K562 (cell line): Measurements from ENCODE around the gene LCE7A. TPM values are rescaled to one million over a fixed set of nuclear protein-coding genes. Genes with fewer than 3 reads are reported as not detected.

Source experiments
- ATAC-seq: fragments of 200-7000 bp; cut with Tn5 transposase; 3 replicates; pipeline ENCODE4 v1.9.1; 2020; ENCODE audit warnings: moderate library complexity
- BruUV-seq: library from RNA; stranded (reverse); fragments of 400-500 nt; replicated peaks from 2 replicates; lab custom pipeline; 2021; lab: Mats Ljungman, UMichigan
- CTCF ChIA-PET: fragments of 300-600 bp; formaldehyde crosslinking; extraction: SDS; loops from one replicate; lab custom pipeline; 2021; ENCODE audit warnings: low intra/inter-chr PET ratio; lab: Yijun Ruan, JAX
- POLR2A ChIA-PET: fragments of 300-600, 350-650 bp; sonication (Branson Sonifier 250); formaldehyde crosslinking; extraction: SDS; loops from one replicate; lab custom pipeline; 2021; ENCODE audit warnings: antibody characterized with exemption, inconsistent platforms; lab: Yijun Ruan, JAX
- DNase-seq, 4 experiments: peaks; one replicate each; pipeline versions ENCODE4 v3.0.0 to v3.0.0-alpha.2; 2011 to 2018; ENCODE audit warnings: low spot score in 3 of 4, mixed read lengths in 3 of 4; ENCODE audit errors: extremely low read depth in 1 of 4
- FAIRE-seq: peaks from 2 replicates; lab custom pipeline; 2011; peaks lifted over from hg19 to GRCh38; lab: Jason Lieb, UNC
- H2AFZ ChIP-seq: 2 replicates; pipeline ENCODE4 v1.6.0; 2011; ENCODE audit warnings: low read depth, low read length, control low read depth, inconsistent platforms
- H3K27ac ChIP-seq: fragments of 200-600 bp; 3 replicates; pipeline ENCODE4 v1.8.0; 2011; ENCODE audit warnings: low read depth, mild to moderate bottlenecking, control low read depth, inconsistent platforms, low read length, moderate library complexity, mixed read lengths; ENCODE audit errors: extremely low read depth
- H3K27me3 ChIP-seq, 2 experiments: fragments of 300-600 bp in 1 of 2; 2 replicates in 1 of 2; 3 replicates in 1 of 2; pipeline versions ENCODE4 v1.6.0 to v1.8.0; 2011; ENCODE audit warnings: inconsistent platforms in 2 of 2, low read length in 2 of 2, mild to moderate bottlenecking in 1 of 2, mixed read lengths in 1 of 2, moderate library complexity in 1 of 2; ENCODE audit not compliant: control insufficient read depth in 2 of 2, insufficient read depth in 2 of 2
- H3K36me3 ChIP-seq: fragments of 300-600 bp; 3 replicates; pipeline ENCODE4 v1.8.0; 2011; ENCODE audit warnings: mild to moderate bottlenecking, low read length, inconsistent platforms; ENCODE audit not compliant: control insufficient read depth, insufficient read depth
- H3K4me1 ChIP-seq, 2 experiments: fragments of 200-600 bp in 1 of 2; replicated peaks in 1 of 2; 2 replicates in 1 of 2; 3 replicates in 1 of 2; pipeline versions ENCODE4 v1.5.1 to v1.8.0; 2011; ENCODE audit warnings: inconsistent platforms in 2 of 2, low read length in 2 of 2, mild to moderate bottlenecking in 1 of 2, mixed read lengths in 1 of 2, moderate library complexity in 1 of 2; ENCODE audit not compliant: control insufficient read depth in 2 of 2, insufficient read depth in 2 of 2
- H3K4me2 ChIP-seq: 2 replicates; pipeline ENCODE4 v1.6.1; 2011; ENCODE audit warnings: low read length, control low read depth, inconsistent platforms, mixed read lengths; ENCODE audit not compliant: insufficient read depth
- H3K4me3 ChIP-seq: fragments of 200-600 bp; sonication (generic), shearing (Covaris generic); 2 replicates; pipeline ENCODE4 v1.5.1; 2016; ENCODE audit warnings: control low read depth, inconsistent platforms
- H3K79me2 ChIP-seq: fragments of 200-600 bp; 3 replicates; pipeline ENCODE4 v1.8.0; 2011; ENCODE audit warnings: low read length, inconsistent platforms; ENCODE audit not compliant: control insufficient read depth, insufficient read depth
- H3K9ac ChIP-seq, 2 experiments: 2 replicates each; pipeline versions ENCODE4 v1.6.0 to v1.6.1; 2011; ENCODE audit warnings: low read depth in 2 of 2, low read length in 2 of 2, control low read depth in 1 of 2, inconsistent platforms in 1 of 2, mild to moderate bottlenecking in 1 of 2, mixed read lengths in 1 of 2; ENCODE audit not compliant: insufficient read depth in 1 of 2
- H3K9me1 ChIP-seq: one replicate; pipeline ENCODE4 v1.6.0; 2011; ENCODE audit warnings: inconsistent platforms, mild to moderate bottlenecking, low read length, moderate library complexity; ENCODE audit not compliant: control insufficient read depth, insufficient read depth
- H3K9me3 ChIP-seq: replicated peaks from 2 replicates; pipeline ENCODE4 v1.5.1; 2011; ENCODE audit warnings: low read depth, low read length, inconsistent platforms; ENCODE audit not compliant: control insufficient read depth, insufficient read depth
- H4K20me1 ChIP-seq: replicated peaks from 2 replicates; pipeline ENCODE4 v1.6.1; 2011; ENCODE audit warnings: low read length, inconsistent platforms, mixed read lengths; ENCODE audit not compliant: control insufficient read depth, insufficient read depth
- FOXP1 ChIP-seq: sonication (generic); formaldehyde crosslinking; IDR thresholded peaks from 2 replicates; pipeline ENCODE4 v1.8.0; 2022; ENCODE audit warnings: mild to moderate bottlenecking, missing genetic modification reagents
- ZBTB7A ChIP-seq: IDR thresholded peaks from 2 replicates; pipeline ENCODE4 v1.6.1; 2011; ENCODE audit warnings: low read depth, mild to moderate bottlenecking, low read length, moderate library complexity, borderline replicate concordance; ENCODE audit not compliant: control insufficient read depth
- ZNF143 ChIP-seq: sonication (generic); formaldehyde crosslinking; IDR thresholded peaks from 2 replicates; pipeline ENCODE4 v1.9.0; 2022; ENCODE audit warnings: mild to moderate bottlenecking, missing genetic modification reagents
- ZNF507 ChIP-seq: conservative IDR thresholded peaks from 2 replicates; pipeline ENCODE4 v1.6.1; 2017; ENCODE audit warnings: missing genetic modification characterization, missing compliant biosample characterization
- ZNF785 ChIP-seq: fragments of 250-450 bp; sonication (Bioruptor Pico); IDR thresholded peaks from 2 replicates; pipeline ENCODE4 v1.4.0; 2020; ENCODE audit warnings: mild to moderate bottlenecking
- in situ Hi-C: fragments of 300-500 bp; cut with MboI; formaldehyde crosslinking; loops from 4 replicates; pipeline ENCODE4 v1.15.0; 2018; ENCODE audit warnings: inconsistent platforms, mixed read lengths
- intact Hi-C: fragments of 100-400 bp; cut with micrococcal nuclease; formaldehyde crosslinking; loops from 2 replicates; pipeline ENCODE4 v1.14.2; 2022
- polyA plus RNA-seq, 8 experiments: library from polyadenylated mRNA; depleted of rRNA in 4 of 8; stranded (reverse) in 5 of 8; unstranded in 3 of 8; fragments of >200 nt; fragmentation: Nextera tagmentation in 2 of 8; fragmentation: Illumina TruSeq in 1 of 8; extraction: Ambion mirVana in 2 of 8; extraction: Trizol in 1 of 8; gene quantifications; 2 replicates each; pipeline versions ENCODE4 v1.2.1 to v1.2.3, GENCODE V29; 2011 to 2014; ENCODE audit warnings: inconsistent platforms in 1 of 8, missing spikeins in 1 of 8
- total RNA-seq, 7 experiments: library from RNA; depleted of rRNA in 6 of 7; stranded (reverse); fragments of >200 nt in 6 of 7; fragmentation: Illumina TruSeq in 2 of 7; extraction: Trizol in 2 of 7; gene quantifications; 2 replicates each; pipeline versions ENCODE4 v1.2.1 to v1.2.3, GENCODE V29; 2011 to 2021; ENCODE audit warnings: low replicate concordance in 1 of 7
- TF ChIP-seq, protein P1 (sequence below): fragments of 450-650 bp; IDR thresholded peaks from 2 replicates; pipeline ENCODE4 v1.6.1; 2016; ENCODE audit warnings: low read depth
- TF ChIP-seq, protein P2 (sequence below): fragments of 250-450 bp; sonication (Bioruptor Pico); IDR thresholded peaks from 2 replicates; pipeline ENCODE4 v1.5.0; 2021; ENCODE audit warnings: mild to moderate bottlenecking, borderline replicate concordance
- TF ChIP-seq, protein P3 (sequence below): fragments of 450-650 bp; IDR thresholded peaks from 2 replicates; pipeline ENCODE4 v1.6.1; 2016
- TF ChIP-seq, protein P4 (sequence below): fragments of 250-450 bp; sonication (Bioruptor Pico); IDR thresholded peaks from 2 replicates; pipeline ENCODE4 v1.9.0; 2021; ENCODE audit warnings: mild to moderate bottlenecking, inconsistent platforms

Gene LCE7A
- total and polyA plus RNA-seq, 9 of the 15 experiments (the other 6 are each of a cell fraction or from before 2014, with no cell fraction given), result not detected

DNA sequence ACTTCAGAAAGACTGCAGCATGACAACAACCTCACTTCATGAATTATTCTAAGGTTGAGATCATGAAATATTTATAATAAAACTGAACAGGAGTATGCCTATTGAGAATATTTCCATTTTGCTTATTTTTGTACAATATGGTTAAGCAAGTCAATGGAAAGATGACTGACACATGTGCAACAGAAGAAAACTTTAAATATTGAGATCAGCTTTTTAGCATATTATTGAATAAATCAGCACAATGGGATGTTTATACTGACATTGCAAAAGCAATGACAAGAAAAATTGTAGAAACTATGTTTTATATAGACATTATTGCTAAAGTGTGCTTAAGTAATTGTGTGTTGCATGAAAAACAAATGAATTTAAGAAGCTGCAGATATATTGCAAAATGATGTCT is 4.6 kb downstream of the LCE7A start:
- no peaks in the 10 kb centered on the region for H3K36me3 ChIP-seq
- in situ Hi-C loops (no loop called here), intact Hi-C loops (no loop called here)
- H2AFZ ChIP-seq, result no peak overlapping the region
- H4K20me1 ChIP-seq, result no peaks in the 10 kb centered on the region
- no peaks in the 10 kb centered on the region for H3K9me1 ChIP-seq
- ATAC-seq, result no peak
- ChIA-PET POLR2A (interaction anchor here (0.9 kb wide), 1 partner anchor 9 kb away, joined by 3 read pairs; no protein-coding TSS in a partner anchor), CTCF (no interaction called here)
- no peaks in the 10 kb centered on the region for H3K79me2 ChIP-seq
- no peaks in the 10 kb centered on the region for H3K27me3 ChIP-seq
- no peak overlapping the region for H3K9ac ChIP-seq
- BruUV-seq, result no TSS peak
- H3K27ac ChIP-seq, result no peak overlapping the region
- FAIRE-seq, result no peak
- no peaks in the 10 kb centered on the region for H3K4me1 ChIP-seq
- H3K4me3 ChIP-seq, result no peak overlapping the region
- no peaks in the 10 kb centered on the region for H3K9me3 ChIP-seq
- no peak overlapping the region for H3K4me2 ChIP-seq
- DNase-seq, result no peak
- TF ChIP-seq, protein P1, sequence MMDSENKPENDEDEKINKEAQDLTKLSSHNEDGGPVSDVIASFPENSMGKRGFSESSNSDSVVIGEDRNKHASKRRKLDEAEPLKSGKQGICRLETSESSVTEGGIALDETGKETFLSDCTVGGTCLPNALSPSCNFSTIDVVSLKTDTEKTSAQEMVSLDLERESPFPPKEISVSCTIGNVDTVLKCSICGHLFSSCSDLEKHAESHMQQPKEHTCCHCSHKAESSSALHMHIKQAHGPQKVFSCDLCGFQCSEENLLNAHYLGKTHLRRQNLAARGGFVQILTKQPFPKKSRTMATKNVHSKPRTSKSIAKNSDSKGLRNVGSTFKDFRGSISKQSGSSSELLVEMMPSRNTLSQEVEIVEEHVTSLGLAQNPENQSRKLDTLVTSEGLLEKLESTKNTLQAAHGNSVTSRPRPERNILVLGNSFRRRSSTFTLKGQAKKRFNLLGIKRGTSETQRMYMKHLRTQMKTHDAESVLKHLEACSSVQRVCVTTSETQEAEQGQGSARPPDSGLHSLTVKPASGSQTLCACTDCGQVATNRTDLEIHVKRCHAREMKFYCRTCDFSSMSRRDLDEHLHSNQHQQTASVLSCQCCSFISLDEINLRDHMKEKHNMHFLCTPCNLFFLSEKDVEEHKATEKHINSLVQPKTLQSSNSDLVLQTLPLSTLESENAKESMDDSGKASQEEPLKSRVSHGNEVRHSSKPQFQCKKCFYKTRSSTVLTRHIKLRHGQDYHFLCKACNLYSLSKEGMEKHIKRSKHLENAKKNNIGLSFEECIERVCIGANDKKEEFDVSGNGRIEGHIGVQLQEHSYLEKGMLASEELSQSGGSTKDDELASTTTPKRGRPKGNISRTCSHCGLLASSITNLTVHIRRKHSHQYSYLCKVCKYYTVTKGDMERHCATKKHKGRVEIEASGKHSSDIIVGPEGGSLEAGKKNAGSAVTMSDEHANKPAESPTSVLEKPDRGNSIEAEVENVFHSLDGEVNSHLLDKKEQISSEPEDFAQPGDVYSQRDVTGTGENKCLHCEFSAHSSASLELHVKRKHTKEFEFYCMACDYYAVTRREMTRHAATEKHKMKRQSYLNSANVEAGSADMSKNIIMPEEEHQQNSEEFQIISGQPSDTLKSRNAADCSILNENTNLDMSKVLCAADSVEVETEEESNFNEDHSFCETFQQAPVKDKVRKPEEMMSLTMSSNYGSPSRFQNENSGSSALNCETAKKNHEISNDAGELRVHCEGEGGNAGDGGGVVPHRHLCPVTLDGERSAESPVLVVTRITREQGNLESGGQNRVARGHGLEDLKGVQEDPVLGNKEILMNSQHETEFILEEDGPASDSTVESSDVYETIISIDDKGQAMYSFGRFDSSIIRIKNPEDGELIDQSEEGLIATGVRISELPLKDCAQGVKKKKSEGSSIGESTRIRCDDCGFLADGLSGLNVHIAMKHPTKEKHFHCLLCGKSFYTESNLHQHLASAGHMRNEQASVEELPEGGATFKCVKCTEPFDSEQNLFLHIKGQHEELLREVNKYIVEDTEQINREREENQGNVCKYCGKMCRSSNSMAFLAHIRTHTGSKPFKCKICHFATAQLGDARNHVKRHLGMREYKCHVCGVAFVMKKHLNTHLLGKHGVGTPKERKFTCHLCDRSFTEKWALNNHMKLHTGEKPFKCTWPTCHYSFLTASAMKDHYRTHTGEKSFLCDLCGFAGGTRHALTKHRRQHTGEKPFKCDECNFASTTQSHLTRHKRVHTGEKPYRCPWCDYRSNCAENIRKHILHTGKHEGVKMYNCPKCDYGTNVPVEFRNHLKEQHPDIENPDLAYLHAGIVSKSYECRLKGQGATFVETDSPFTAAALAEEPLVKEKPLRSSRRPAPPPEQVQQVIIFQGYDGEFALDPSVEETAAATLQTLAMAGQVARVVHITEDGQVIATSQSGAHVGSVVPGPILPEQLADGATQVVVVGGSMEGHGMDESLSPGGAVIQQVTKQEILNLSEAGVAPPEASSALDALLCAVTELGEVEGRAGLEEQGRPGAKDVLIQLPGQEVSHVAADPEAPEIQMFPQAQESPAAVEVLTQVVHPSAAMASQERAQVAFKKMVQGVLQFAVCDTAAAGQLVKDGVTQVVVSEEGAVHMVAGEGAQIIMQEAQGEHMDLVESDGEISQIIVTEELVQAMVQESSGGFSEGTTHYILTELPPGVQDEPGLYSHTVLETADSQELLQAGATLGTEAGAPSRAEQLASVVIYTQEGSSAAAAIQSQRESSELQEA, result no peak
- TF ChIP-seq, protein P2, sequence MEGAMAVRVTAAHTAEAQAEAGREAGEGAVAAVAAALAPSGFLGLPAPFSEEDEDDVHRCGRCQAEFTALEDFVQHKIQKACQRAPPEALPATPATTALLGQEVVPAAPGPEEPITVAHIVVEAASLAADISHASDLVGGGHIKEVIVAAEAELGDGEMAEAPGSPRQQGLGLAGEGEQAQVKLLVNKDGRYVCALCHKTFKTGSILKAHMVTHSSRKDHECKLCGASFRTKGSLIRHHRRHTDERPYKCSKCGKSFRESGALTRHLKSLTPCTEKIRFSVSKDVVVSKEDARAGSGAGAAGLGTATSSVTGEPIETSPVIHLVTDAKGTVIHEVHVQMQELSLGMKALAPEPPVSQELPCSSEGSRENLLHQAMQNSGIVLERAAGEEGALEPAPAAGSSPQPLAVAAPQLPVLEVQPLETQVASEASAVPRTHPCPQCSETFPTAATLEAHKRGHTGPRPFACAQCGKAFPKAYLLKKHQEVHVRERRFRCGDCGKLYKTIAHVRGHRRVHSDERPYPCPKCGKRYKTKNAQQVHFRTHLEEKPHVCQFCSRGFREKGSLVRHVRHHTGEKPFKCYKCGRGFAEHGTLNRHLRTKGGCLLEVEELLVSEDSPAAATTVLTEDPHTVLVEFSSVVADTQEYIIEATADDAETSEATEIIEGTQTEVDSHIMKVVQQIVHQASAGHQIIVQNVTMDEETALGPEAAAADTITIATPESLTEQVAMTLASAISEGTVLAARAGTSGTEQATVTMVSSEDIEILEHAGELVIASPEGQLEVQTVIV, result no peak
- no peak for TF ChIP-seq ZNF785 (CRISPR knock-in tag)
- no peak for TF ChIP-seq ZBTB7A
- TF ChIP-seq, protein P3, sequence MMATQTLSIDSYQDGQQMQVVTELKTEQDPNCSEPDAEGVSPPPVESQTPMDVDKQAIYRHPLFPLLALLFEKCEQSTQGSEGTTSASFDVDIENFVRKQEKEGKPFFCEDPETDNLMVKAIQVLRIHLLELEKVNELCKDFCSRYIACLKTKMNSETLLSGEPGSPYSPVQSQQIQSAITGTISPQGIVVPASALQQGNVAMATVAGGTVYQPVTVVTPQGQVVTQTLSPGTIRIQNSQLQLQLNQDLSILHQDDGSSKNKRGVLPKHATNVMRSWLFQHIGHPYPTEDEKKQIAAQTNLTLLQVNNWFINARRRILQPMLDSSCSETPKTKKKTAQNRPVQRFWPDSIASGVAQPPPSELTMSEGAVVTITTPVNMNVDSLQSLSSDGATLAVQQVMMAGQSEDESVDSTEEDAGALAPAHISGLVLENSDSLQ, result no peak
- no peak for TF ChIP-seq FOXP1 (CRISPR knock-in tag)
- TF ChIP-seq ZNF143 (CRISPR knock-in tag), result no peak
- no peak for TF ChIP-seq ZNF507
- TF ChIP-seq, protein P4, sequence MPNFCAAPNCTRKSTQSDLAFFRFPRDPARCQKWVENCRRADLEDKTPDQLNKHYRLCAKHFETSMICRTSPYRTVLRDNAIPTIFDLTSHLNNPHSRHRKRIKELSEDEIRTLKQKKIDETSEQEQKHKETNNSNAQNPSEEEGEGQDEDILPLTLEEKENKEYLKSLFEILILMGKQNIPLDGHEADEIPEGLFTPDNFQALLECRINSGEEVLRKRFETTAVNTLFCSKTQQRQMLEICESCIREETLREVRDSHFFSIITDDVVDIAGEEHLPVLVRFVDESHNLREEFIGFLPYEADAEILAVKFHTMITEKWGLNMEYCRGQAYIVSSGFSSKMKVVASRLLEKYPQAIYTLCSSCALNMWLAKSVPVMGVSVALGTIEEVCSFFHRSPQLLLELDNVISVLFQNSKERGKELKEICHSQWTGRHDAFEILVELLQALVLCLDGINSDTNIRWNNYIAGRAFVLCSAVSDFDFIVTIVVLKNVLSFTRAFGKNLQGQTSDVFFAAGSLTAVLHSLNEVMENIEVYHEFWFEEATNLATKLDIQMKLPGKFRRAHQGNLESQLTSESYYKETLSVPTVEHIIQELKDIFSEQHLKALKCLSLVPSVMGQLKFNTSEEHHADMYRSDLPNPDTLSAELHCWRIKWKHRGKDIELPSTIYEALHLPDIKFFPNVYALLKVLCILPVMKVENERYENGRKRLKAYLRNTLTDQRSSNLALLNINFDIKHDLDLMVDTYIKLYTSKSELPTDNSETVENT (CRISPR knock-in tag), result no peak
